Neural cell (in vitro differentiated cells): ENCODE measurements around the gene GSG1L. TPM values are rescaled to one million over a fixed set of nuclear protein-coding genes. Genes with fewer than 3 reads are reported as not detected.

ENCODE experiments used
- H2AFZ ChIP-seq: fragments of 200-600, 300-800 bp; sonication (generic), shearing (Covaris generic); 2 replicates; pipeline ENCODE4 v1.6.0; 2014; ENCODE audit warnings: low read depth, mild to moderate bottlenecking, antibody characterized with exemption, low read length, moderate library complexity
- H3F3A ChIP-seq: fragments of 200-600 bp; shearing (Covaris generic); 2 replicates; pipeline ENCODE4 v1.6.1; 2016; ENCODE audit warnings: mild to moderate bottlenecking, moderate library complexity, mixed read lengths, antibody characterized with exemption, low read length; ENCODE audit not compliant: insufficient read depth, poor library complexity, severe bottlenecking
- H3K27ac ChIP-seq: fragments of 200-600, 300-800 bp; sonication (generic), shearing (Covaris generic); 2 replicates; pipeline ENCODE4 v1.5.1; 2014; ENCODE audit warnings: mild to moderate bottlenecking, low read length, moderate library complexity
- H3K27me3 ChIP-seq: fragments of 300-800, 200-600 bp; sonication (generic), shearing (Covaris generic); 2 replicates; pipeline ENCODE4 v1.6.0; 2014; ENCODE audit warnings: mild to moderate bottlenecking, low read depth, low read length, moderate library complexity; ENCODE audit not compliant: insufficient read depth
- H3K36me3 ChIP-seq: fragments of 300-800, 200-600 bp; sonication (generic), shearing (Covaris generic); 2 replicates; pipeline ENCODE4 v1.5.1; 2014; ENCODE audit warnings: mild to moderate bottlenecking, antibody characterized with exemption, low read length, moderate library complexity; ENCODE audit not compliant: insufficient read depth
- H3K4me2 ChIP-seq: fragments of 300-800, 200-600 bp; sonication (generic), shearing (Covaris generic); 2 replicates; pipeline ENCODE4 v1.6.0; 2014; ENCODE audit warnings: mild to moderate bottlenecking, low read length
- H3K4me3 ChIP-seq: fragments of 300-800, 200-600 bp; sonication (generic), shearing (Covaris generic); 2 replicates; pipeline ENCODE4 v1.5.1; 2014; ENCODE audit warnings: mild to moderate bottlenecking, low read length, moderate library complexity
- H3K79me2 ChIP-seq: fragments of 200-600 bp; shearing (Covaris generic); replicated peaks from 2 replicates; pipeline ENCODE4 v1.6.0; 2014; ENCODE audit warnings: mild to moderate bottlenecking, low read length, moderate library complexity; ENCODE audit not compliant: insufficient read depth
- H3K9ac ChIP-seq: fragments of 300-800, 200-600 bp; sonication (generic), shearing (Covaris generic); 2 replicates; pipeline ENCODE4 v1.6.1; 2016; ENCODE audit warnings: mild to moderate bottlenecking, low read length, mixed read lengths
- H3K9me2 ChIP-seq: fragments of 200-600 bp; shearing (Covaris generic); 2 replicates; pipeline ENCODE4 v1.6.1; 2016; ENCODE audit warnings: mild to moderate bottlenecking, low read length, mixed read lengths; ENCODE audit not compliant: insufficient read depth
- H3K9me3 ChIP-seq: fragments of 200-600, 300-800 bp; sonication (generic), shearing (Covaris generic); 2 replicates; pipeline ENCODE4 v1.6.1; 2016; ENCODE audit warnings: mild to moderate bottlenecking, mixed run types, low read length, moderate library complexity, mixed read lengths
- H4K20me1 ChIP-seq: fragments of 200-600 bp; shearing (Covaris generic); 2 replicates; pipeline ENCODE4 v1.6.1; 2016; ENCODE audit warnings: mild to moderate bottlenecking, mixed run types; ENCODE audit not compliant: insufficient read depth
- CTCF ChIP-seq: fragments of 450-650 bp; IDR thresholded peaks from 2 replicates; pipeline ENCODE4 v1.5.1; 2014; ENCODE audit warnings: antibody characterized with exemption, mild to moderate bottlenecking, moderate library complexity; ENCODE audit not compliant: poor library complexity, severe bottlenecking
- EP300 ChIP-seq: fragments of 450-650 bp; conservative IDR thresholded peaks from 2 replicates; pipeline ENCODE4 v1.6.1; 2014; ENCODE audit warnings: antibody characterized with exemption, mild to moderate bottlenecking, moderate library complexity; ENCODE audit not compliant: poor library complexity, severe bottlenecking
- EZH2 ChIP-seq: fragments of 200-600, 300-800 bp; shearing (Covaris generic), sonication (generic); IDR thresholded peaks from 2 replicates; pipeline ENCODE4 v1.6.1; 2014; ENCODE audit warnings: antibody characterized with exemption, low read length, borderline replicate concordance, mild to moderate bottlenecking; ENCODE audit not compliant: insufficient read depth, poor library complexity, severe bottlenecking
- MXI1 ChIP-seq: fragments of 450-650 bp; conservative IDR thresholded peaks from 2 replicates; pipeline ENCODE4 v1.6.1; 2014; ENCODE audit warnings: antibody characterized with exemption, mild to moderate bottlenecking; ENCODE audit not compliant: poor library complexity, severe bottlenecking
- POLR2AphosphoS5 ChIP-seq: IDR thresholded peaks from 2 replicates; pipeline ENCODE4 v1.6.1; 2012
- RAD21 ChIP-seq: fragments of 450-650 bp; conservative IDR thresholded peaks from 2 replicates; pipeline ENCODE4 v1.6.1; 2014; ENCODE audit warnings: antibody characterized with exemption, mild to moderate bottlenecking, moderate library complexity
- REST ChIP-seq: IDR thresholded peaks from 2 replicates; pipeline ENCODE4 v1.6.1; 2012; ENCODE audit warnings: borderline replicate concordance
- SMC3 ChIP-seq: fragments of 450-650 bp; conservative IDR thresholded peaks from 2 replicates; pipeline ENCODE4 v1.6.1; 2014; ENCODE audit warnings: antibody characterized with exemption, mild to moderate bottlenecking, moderate library complexity; ENCODE audit not compliant: poor library complexity
- TAF1 ChIP-seq: IDR thresholded peaks from 2 replicates; pipeline ENCODE4 v1.6.1; 2012; ENCODE audit warnings: low read depth
- polyA plus RNA-seq: library from polyadenylated mRNA; depleted of rRNA; stranded (reverse); fragments of >200 nt; gene quantifications from 2 replicates; pipeline ENCODE4 v1.2.3, GENCODE V29; 2014

Gene GSG1L
- polyA plus RNA-seq, 1 donor from 2014 or later, result 0.85 TPM

GRCh38 chr16:27993587-27993986, 69.9 kb downstream of the GSG1L start:
- TF ChIP-seq RAD21 (no peak), EZH2 (no peak), EP300 (no peak), POLR2AphosphoS5 (no peak), MXI1 (no peak), REST (no peak), SMC3 (no peak), CTCF (no peak), TAF1 (no peak)
- Histone ChIP-seq H4K20me1 (no peaks in the 10 kb centered on the region), H3K9me3 (no peaks in the 10 kb centered on the region), H3K36me3 (no peaks in the 10 kb centered on the region), H3K9me2 (no peaks in the 10 kb centered on the region), H2AFZ (no peak overlapping the region), H3K4me2 (no peak overlapping the region), H3K4me3 (no peak overlapping the region), H3K27ac (no peak overlapping the region), H3K27me3 (no peaks in the 10 kb centered on the region), H3F3A (no peaks in the 10 kb centered on the region), H3K9ac (no peak overlapping the region), H3K79me2 (no peaks in the 10 kb centered on the region)

- Histone ChIP-seq H3K4me2 (no peak overlapping the region), H3K9me3 (no peaks in the 10 kb centered on the region)
Measured at GRCh38 chr16:27991876-27992275, 71.6 kb downstream of the GSG1L start.

More at GRCh38 chr16:27991876-27992275, 71.6 kb downstream of the GSG1L start:
- H3K4me3 ChIP-seq, result no peak overlapping the region
- no peaks in the 10 kb centered on the region for H3K9me2 ChIP-seq
- no peaks in the 10 kb centered on the region for H4K20me1 ChIP-seq
- H3K36me3 ChIP-seq, result no peaks in the 10 kb centered on the region
- H3K27ac ChIP-seq, result no peak overlapping the region
- TF ChIP-seq RAD21 (no peak), EZH2 (no peak), SMC3 (no peak), EP300 (no peak), TAF1 (no peak), MXI1 (no peak), CTCF (no peak)
- no peak overlapping the region for H3K9ac ChIP-seq
- no peaks in the 10 kb centered on the region for H3K27me3 ChIP-seq
- H3F3A ChIP-seq, result no peaks in the 10 kb centered on the region
- H3K79me2 ChIP-seq, result no peaks in the 10 kb centered on the region
- no peak overlapping the region for H2AFZ ChIP-seq
